ENCODE measurements around the gene TMEM187.

The TMEM187 gene

DNA sequence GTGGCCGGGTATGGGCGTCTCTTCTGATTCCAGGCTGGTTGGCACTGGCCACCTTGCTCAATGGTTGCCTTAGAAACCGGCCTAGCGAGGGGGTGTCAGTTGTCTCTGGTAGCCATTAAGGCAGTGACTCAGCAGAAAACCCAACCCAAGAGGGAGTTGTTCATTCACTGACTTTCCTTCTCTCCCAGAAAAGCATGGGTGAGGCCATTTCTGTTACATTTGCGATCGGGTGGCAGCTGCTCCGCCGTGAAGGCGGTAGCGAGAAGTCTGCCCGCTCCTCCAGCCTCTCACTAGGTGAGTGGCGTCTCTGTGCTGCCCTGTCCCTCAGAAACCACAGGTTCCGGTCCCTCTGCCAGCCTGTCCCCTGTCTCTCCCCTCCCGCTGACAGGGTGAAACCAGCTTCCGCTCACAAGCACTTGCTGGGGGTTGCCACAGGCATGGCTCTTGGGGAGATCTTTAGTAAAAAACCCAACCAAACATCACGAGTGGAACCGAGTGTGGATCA, 29.7 kb downstream of the TMEM187 start:
- no peak overlapping the region for H3K4me3 ChIP-seq (ENCODE audit: low read length)
- TF ChIP-seq, protein P1, sequence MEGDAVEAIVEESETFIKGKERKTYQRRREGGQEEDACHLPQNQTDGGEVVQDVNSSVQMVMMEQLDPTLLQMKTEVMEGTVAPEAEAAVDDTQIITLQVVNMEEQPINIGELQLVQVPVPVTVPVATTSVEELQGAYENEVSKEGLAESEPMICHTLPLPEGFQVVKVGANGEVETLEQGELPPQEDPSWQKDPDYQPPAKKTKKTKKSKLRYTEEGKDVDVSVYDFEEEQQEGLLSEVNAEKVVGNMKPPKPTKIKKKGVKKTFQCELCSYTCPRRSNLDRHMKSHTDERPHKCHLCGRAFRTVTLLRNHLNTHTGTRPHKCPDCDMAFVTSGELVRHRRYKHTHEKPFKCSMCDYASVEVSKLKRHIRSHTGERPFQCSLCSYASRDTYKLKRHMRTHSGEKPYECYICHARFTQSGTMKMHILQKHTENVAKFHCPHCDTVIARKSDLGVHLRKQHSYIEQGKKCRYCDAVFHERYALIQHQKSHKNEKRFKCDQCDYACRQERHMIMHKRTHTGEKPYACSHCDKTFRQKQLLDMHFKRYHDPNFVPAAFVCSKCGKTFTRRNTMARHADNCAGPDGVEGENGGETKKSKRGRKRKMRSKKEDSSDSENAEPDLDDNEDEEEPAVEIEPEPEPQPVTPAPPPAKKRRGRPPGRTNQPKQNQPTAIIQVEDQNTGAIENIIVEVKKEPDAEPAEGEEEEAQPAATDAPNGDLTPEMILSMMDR (IDR thresholded peaks at IDR 0.05; ENCODE audit: insufficient read depth, low read depth, low read length, missing control alignments), result no peak
- DNase-seq (ENCODE audit: low read depth), result peak; percentile 60

DNA sequence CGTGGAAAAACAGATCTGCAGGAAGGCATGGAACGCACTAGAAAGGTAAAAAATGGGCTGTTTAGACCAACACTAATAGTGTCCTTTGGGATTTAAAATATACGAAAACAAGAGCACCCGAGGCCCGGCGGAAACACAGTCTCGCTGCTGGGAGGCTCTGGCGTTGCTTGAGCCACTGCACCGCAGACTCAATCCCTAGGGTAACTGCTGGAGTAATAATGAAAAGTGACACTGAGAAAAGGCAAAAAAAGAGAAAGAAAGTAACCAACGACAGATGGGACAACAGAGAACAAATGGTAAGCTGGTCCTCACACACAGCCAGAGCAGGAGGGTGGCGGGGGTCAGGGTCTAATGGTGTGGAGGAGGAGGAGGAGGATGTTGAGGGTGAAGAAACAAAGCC, 31.8 kb downstream of the TMEM187 start:
- TF ChIP-seq, protein P1 (IDR thresholded peaks at IDR 0.05; ENCODE audit: insufficient read depth, low read depth, low read length, missing control alignments), result no peak
- no peak overlapping the region for H3K4me3 ChIP-seq (ENCODE audit: low read length)
- DNase-seq (ENCODE audit: low read depth), result no peak

DNA sequence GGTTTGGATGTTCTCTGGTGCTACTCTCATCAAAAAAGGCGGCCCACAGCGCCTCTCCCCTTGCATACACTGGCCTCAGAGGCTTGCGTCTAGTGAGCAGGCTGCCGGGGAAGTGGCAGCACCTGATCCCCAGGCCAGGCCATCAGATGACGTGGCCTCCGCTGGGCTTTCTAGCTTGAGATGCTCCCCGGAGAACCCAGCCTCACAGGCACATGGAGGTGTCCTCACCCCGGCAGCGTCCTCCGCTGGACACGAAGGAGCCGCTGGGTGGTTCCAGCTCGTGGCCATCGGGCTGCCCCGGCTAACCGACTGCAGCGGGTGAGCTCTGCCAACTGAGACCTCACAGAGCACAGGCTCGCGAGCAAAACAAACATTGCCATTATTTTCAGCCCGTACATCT, 34.4 kb downstream of the TMEM187 start:
- no peak for DNase-seq (ENCODE audit: low read depth)
- TF ChIP-seq, protein P1 (IDR thresholded peaks at IDR 0.05; ENCODE audit: insufficient read depth, low read depth, low read length, missing control alignments), result no peak
- H3K4me3 ChIP-seq (ENCODE audit: low read length), result no peak overlapping the region

DNA sequence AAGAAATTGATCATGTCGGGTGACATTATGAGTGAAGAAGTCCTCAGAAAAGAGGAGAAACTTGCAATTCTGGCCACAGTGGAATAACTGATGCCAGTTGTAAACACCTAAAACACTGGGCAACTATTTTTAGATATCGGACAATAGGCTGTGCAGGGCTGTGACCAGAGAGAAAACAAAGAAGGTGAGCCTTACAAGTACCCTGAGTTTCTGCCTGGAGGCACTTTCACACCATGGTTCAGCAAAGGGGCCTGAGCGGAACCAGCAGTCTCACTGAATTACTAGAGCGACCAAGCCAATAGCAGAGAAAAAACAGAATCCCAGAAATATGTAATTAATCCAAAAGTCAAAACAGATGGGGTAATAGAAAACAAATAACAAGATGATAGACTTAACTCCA, 36.0 kb downstream of the TMEM187 start:
- no peak for DNase-seq (ENCODE audit: low read depth)

DNA sequence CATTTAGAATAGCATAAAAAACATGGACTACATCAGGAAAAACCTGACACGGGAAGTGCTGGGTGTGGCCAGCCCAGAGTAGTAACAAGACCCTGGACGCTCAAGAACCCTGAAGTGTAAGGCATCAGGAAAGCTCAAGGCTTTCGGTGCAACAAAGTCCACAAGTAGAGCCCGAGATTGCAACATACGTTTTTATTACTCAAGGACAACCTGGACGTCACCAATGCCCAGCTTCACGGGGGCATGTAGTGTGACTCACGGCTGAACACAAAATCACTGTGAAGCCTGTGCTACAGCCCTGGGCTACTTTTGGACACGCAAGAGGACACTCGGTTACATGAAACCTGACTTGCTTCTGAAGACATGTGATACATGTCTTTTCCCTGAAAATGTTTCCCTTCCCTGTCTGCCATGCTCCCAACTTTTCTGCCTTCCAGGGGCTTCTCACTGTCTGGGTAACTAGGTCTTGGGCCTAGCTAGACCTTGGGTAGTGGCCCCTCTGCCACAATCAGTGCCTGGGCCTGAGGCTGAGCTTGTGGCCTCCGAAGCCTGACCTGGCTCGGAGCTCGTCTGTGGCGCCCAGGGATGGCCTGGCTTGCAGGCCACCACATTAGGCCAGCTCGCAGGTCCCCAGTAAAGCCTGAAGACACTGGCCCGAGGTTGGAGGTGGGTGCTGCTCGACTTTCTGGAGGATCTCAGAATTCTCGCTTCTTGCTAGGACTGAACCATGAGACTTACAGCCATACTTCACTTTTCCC, 38.0 kb downstream of the TMEM187 start:
- H3K4me3 ChIP-seq (ENCODE audit: low read length), result no peak overlapping the region
- DNase-seq (ENCODE audit: low read depth), result peak; percentile 62
- TF ChIP-seq, protein P1 (IDR thresholded peaks at IDR 0.05; ENCODE audit: insufficient read depth, low read depth, low read length, missing control alignments), result no peak

More for the DNA sequence above, 36.0 kb downstream of the TMEM187 start:
- no peak overlapping the region for H3K4me3 ChIP-seq (ENCODE audit: low read length)
- TF ChIP-seq, protein P1 (IDR thresholded peaks at IDR 0.05; ENCODE audit: insufficient read depth, low read depth, low read length, missing control alignments), result no peak

DNA sequence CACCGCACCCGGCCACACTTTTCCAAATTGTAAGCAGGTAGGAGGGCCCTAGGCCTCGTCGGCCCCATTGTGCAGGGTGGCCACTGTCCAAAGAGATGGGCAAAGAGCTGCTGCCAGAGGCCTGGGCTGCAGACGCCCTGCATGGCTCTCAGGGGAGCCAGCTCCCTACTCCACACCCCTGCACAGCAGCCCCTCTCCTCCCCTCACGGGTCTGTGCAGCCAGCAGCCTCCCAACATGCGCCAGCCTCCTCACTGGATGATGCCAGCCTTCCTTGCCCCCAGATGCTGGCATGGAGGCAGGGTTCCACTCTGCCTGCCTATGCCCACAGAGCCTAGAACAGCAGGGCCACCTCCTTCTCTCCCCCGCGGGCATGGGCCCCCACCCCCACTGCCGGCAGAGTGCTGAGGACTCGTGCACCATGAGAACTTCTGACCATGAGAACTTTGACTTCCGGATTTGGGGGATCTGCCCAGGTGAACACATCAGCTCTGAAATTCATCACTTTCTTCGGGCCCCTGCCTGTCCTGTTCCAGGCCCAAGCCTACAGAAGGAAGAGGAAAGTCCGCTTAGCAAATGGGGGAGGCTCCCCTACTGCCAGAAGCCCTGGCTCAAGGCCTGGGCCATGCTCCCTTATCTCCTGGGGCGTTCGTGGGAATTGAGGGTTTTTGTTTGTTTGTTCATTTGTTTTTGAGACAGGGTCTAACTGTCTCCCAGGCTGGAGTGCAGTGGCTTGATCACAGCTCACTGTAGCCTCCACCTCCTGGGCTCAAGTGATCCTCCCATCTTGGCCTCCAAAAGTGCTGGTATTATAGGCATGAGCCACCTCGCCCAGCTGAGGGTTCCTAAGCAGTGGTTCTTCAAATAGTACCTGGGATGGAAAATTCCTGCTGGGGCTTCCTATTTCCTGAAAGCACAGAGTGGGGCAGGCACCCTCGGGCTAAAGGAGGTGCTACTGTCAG, 39.1 kb downstream of the TMEM187 start:
- no peak overlapping the region for H3K4me3 ChIP-seq (ENCODE audit: low read length)
- DNase-seq (ENCODE audit: low read depth), result no peak
- TF ChIP-seq, protein P1 (IDR thresholded peaks at IDR 0.05; ENCODE audit: insufficient read depth, low read depth, low read length, missing control alignments), result no peak

Data from epithelial cell of esophagus (primary cell).